K562 (cell line): ENCODE results near the gene DARS2. TPM values are rescaled to one million over a fixed set of nuclear protein-coding genes. Genes with fewer than 3 reads are reported as not detected.

Source experiments
- ATAC-seq: fragments of 200-7000 bp; cut with Tn5 transposase; 3 replicates; pipeline ENCODE4 v1.9.1; 2020; ENCODE audit warnings: moderate library complexity
- BruUV-seq: library from RNA; stranded (reverse); fragments of 400-500 nt; replicated peaks from 2 replicates; lab custom pipeline; 2021; lab: Mats Ljungman, UMichigan
- CTCF ChIA-PET: fragments of 300-600 bp; formaldehyde crosslinking; extraction: SDS; loops from one replicate; lab custom pipeline; 2021; ENCODE audit warnings: low intra/inter-chr PET ratio; lab: Yijun Ruan, JAX
- POLR2A ChIA-PET: fragments of 300-600, 350-650 bp; sonication (Branson Sonifier 250); formaldehyde crosslinking; extraction: SDS; loops from one replicate; lab custom pipeline; 2021; ENCODE audit warnings: antibody characterized with exemption, inconsistent platforms; lab: Yijun Ruan, JAX
- DNase-seq, 4 experiments: peaks; one replicate each; pipeline versions ENCODE4 v3.0.0 to v3.0.0-alpha.2; 2011 to 2018; ENCODE audit warnings: low spot score in 3 of 4, mixed read lengths in 3 of 4; ENCODE audit errors: extremely low read depth in 1 of 4
- FAIRE-seq: peaks from 2 replicates; lab custom pipeline; 2011; peaks lifted over from hg19 to GRCh38; lab: Jason Lieb, UNC
- H2AFZ ChIP-seq: 2 replicates; pipeline ENCODE4 v1.6.0; 2011; ENCODE audit warnings: low read depth, low read length, control low read depth, inconsistent platforms
- H3K27ac ChIP-seq: fragments of 200-600 bp; 3 replicates; pipeline ENCODE4 v1.8.0; 2011; ENCODE audit warnings: low read depth, mild to moderate bottlenecking, control low read depth, inconsistent platforms, low read length, moderate library complexity, mixed read lengths; ENCODE audit errors: extremely low read depth
- H3K27me3 ChIP-seq, 2 experiments: fragments of 300-600 bp in 1 of 2; 2 replicates in 1 of 2; 3 replicates in 1 of 2; pipeline versions ENCODE4 v1.6.0 to v1.8.0; 2011; ENCODE audit warnings: inconsistent platforms in 2 of 2, low read length in 2 of 2, mild to moderate bottlenecking in 1 of 2, mixed read lengths in 1 of 2, moderate library complexity in 1 of 2; ENCODE audit not compliant: control insufficient read depth in 2 of 2, insufficient read depth in 2 of 2
- H3K36me3 ChIP-seq: fragments of 300-600 bp; 3 replicates; pipeline ENCODE4 v1.8.0; 2011; ENCODE audit warnings: mild to moderate bottlenecking, low read length, inconsistent platforms; ENCODE audit not compliant: control insufficient read depth, insufficient read depth
- H3K4me1 ChIP-seq, 2 experiments: fragments of 200-600 bp in 1 of 2; replicated peaks in 1 of 2; 2 replicates in 1 of 2; 3 replicates in 1 of 2; pipeline versions ENCODE4 v1.5.1 to v1.8.0; 2011; ENCODE audit warnings: inconsistent platforms in 2 of 2, low read length in 2 of 2, mild to moderate bottlenecking in 1 of 2, mixed read lengths in 1 of 2, moderate library complexity in 1 of 2; ENCODE audit not compliant: control insufficient read depth in 2 of 2, insufficient read depth in 2 of 2
- H3K4me2 ChIP-seq: 2 replicates; pipeline ENCODE4 v1.6.1; 2011; ENCODE audit warnings: low read length, control low read depth, inconsistent platforms, mixed read lengths; ENCODE audit not compliant: insufficient read depth
- H3K4me3 ChIP-seq: fragments of 200-600 bp; sonication (generic), shearing (Covaris generic); 2 replicates; pipeline ENCODE4 v1.5.1; 2016; ENCODE audit warnings: control low read depth, inconsistent platforms
- H3K79me2 ChIP-seq: fragments of 200-600 bp; 3 replicates; pipeline ENCODE4 v1.8.0; 2011; ENCODE audit warnings: low read length, inconsistent platforms; ENCODE audit not compliant: control insufficient read depth, insufficient read depth
- H3K9ac ChIP-seq, 2 experiments: 2 replicates each; pipeline versions ENCODE4 v1.6.0 to v1.6.1; 2011; ENCODE audit warnings: low read depth in 2 of 2, low read length in 2 of 2, control low read depth in 1 of 2, inconsistent platforms in 1 of 2, mild to moderate bottlenecking in 1 of 2, mixed read lengths in 1 of 2; ENCODE audit not compliant: insufficient read depth in 1 of 2
- H3K9me1 ChIP-seq: one replicate; pipeline ENCODE4 v1.6.0; 2011; ENCODE audit warnings: inconsistent platforms, mild to moderate bottlenecking, low read length, moderate library complexity; ENCODE audit not compliant: control insufficient read depth, insufficient read depth
- H3K9me3 ChIP-seq: replicated peaks from 2 replicates; pipeline ENCODE4 v1.5.1; 2011; ENCODE audit warnings: low read depth, low read length, inconsistent platforms; ENCODE audit not compliant: control insufficient read depth, insufficient read depth
- H4K20me1 ChIP-seq: replicated peaks from 2 replicates; pipeline ENCODE4 v1.6.1; 2011; ENCODE audit warnings: low read length, inconsistent platforms, mixed read lengths; ENCODE audit not compliant: control insufficient read depth, insufficient read depth
- NCOA1 ChIP-seq: fragments of 450-650 bp; IDR thresholded peaks from 2 replicates; pipeline ENCODE4 v1.6.1; 2016; ENCODE audit warnings: low read depth
- NFIX ChIP-seq: fragments of 250-450 bp; sonication (Bioruptor Pico); IDR thresholded peaks from 2 replicates; pipeline ENCODE4 v1.4.0; 2020; ENCODE audit warnings: low read depth, mild to moderate bottlenecking, moderate library complexity
- NR2C1 ChIP-seq, 2 experiments: fragments of 450-650 bp; IDR thresholded peaks; 2 replicates each; pipeline ENCODE4 v1.6.1; 2017; ENCODE audit warnings: mild to moderate bottlenecking in 2 of 2, antibody characterized with exemption in 1 of 2, inconsistent platforms in 1 of 2, missing compliant biosample characterization in 1 of 2, missing genetic modification characterization in 1 of 2
- ZBTB8A ChIP-seq: fragments of 450-650 bp; IDR thresholded peaks from 2 replicates; pipeline ENCODE4 v1.6.1; 2018; ENCODE audit warnings: mild to moderate bottlenecking, moderate library complexity; ENCODE audit not compliant: partially characterized antibody
- ZNF431 ChIP-seq: sonication (generic); formaldehyde crosslinking; IDR thresholded peaks from 2 replicates; pipeline ENCODE4 v1.8.0; 2022; ENCODE audit warnings: mild to moderate bottlenecking, missing genetic modification reagents
- ZNF764 ChIP-seq: fragments of 250-450 bp; sonication (Bioruptor Pico); IDR thresholded peaks from 2 replicates; pipeline ENCODE4 v1.4.0; 2020; ENCODE audit warnings: low read depth, mild to moderate bottlenecking, moderate library complexity
- ZSCAN29 ChIP-seq: fragments of 450-650 bp; IDR thresholded peaks from 2 replicates; pipeline ENCODE4 v1.6.1; 2017
- whole genome bisulfite sequencing: fragments of 100-300 bp; shearing (Covaris generic); methylation state at CpG from one replicate; pipeline ENCODE4 v1.1.6; 2016; ENCODE audit warnings: low coverage, mixed read lengths; ENCODE audit not compliant: insufficient coverage; ENCODE audit errors: missing lambda C conversion rate; 5-methylcytosine and 5-hydroxymethylcytosine counted together
- in situ Hi-C: fragments of 300-500 bp; cut with MboI; formaldehyde crosslinking; loops from 4 replicates; pipeline ENCODE4 v1.15.0; 2018; ENCODE audit warnings: inconsistent platforms, mixed read lengths
- intact Hi-C: fragments of 100-400 bp; cut with micrococcal nuclease; formaldehyde crosslinking; loops from 2 replicates; pipeline ENCODE4 v1.14.2; 2022
- polyA plus RNA-seq, 8 experiments: library from polyadenylated mRNA; depleted of rRNA in 4 of 8; stranded (reverse) in 5 of 8; unstranded in 3 of 8; fragments of >200 nt; fragmentation: Nextera tagmentation in 2 of 8; fragmentation: Illumina TruSeq in 1 of 8; extraction: Ambion mirVana in 2 of 8; extraction: Trizol in 1 of 8; gene quantifications; 2 replicates each; pipeline versions ENCODE4 v1.2.1 to v1.2.3, GENCODE V29; 2011 to 2014; ENCODE audit warnings: inconsistent platforms in 1 of 8, missing spikeins in 1 of 8
- total RNA-seq, 7 experiments: library from RNA; depleted of rRNA in 6 of 7; stranded (reverse); fragments of >200 nt in 6 of 7; fragmentation: Illumina TruSeq in 2 of 7; extraction: Trizol in 2 of 7; gene quantifications; 2 replicates each; pipeline versions ENCODE4 v1.2.1 to v1.2.3, GENCODE V29; 2011 to 2021; ENCODE audit warnings: low replicate concordance in 1 of 7
- TF ChIP-seq, protein P1 (sequence below): fragments of 250-450 bp; sonication (Bioruptor Pico); IDR thresholded peaks from 2 replicates; pipeline ENCODE4 v1.8.0; 2022; ENCODE audit warnings: moderate library complexity, mild to moderate bottlenecking, inconsistent platforms
- TF ChIP-seq, protein P2 (sequence below), 2 experiments: fragments of 450-650 bp in 1 of 2; IDR thresholded peaks; 2 replicates each; pipeline ENCODE4 v1.6.1; 2011 to 2017; ENCODE audit warnings: low read depth in 2 of 2, antibody characterized with exemption in 1 of 2, borderline replicate concordance in 1 of 2, low read length in 1 of 2, mild to moderate bottlenecking in 1 of 2, mixed read lengths in 1 of 2; ENCODE audit not compliant: control insufficient read depth in 1 of 2
- TF ChIP-seq, protein P3 (sequence below): fragments of 450-650 bp; IDR thresholded peaks from 2 replicates; pipeline ENCODE4 v1.6.1; 2017; ENCODE audit warnings: antibody characterized with exemption, mild to moderate bottlenecking

Gene DARS2
- total and polyA plus RNA-seq, 9 of the 15 experiments (the other 6 are each of a cell fraction or from before 2014, with no cell fraction given): 36.4 to 96.7 (median 68.6) TPM

DNA sequence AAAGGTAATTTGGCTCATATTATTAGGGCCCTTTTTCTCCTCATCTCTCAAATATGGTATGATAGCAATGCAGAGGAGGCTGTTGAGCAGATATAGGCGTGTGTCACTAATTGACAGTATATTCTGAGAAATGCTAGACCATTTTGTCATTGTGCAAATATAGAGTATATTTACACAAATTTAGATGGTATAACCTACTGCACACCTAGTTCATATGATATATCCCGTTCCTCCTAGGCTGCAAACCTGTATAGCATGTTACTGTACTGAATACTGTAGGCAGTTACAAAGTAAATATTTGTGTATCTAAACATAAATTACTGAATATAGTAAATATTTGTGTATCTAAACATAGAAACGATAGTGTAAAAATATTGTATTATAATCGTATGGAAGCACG, 52.3 kb downstream of the DARS2 start:
- intact Hi-C loops: no loop called here
- Histone ChIP-seq H4K20me1 (no peaks in the 10 kb centered on the region), H3K4me3 (no peak overlapping the region), H3K27ac (no peak overlapping the region), H3K9me3 (no peaks in the 10 kb centered on the region), H3K9me1 (no peaks in the 10 kb centered on the region), H3K27me3 (no peaks in the 10 kb centered on the region), H3K79me2 (peaks cover 4% of the 10 kb centered on the region; the same call in 1 of the 3 replicates), H2AFZ (no peak overlapping the region), H3K36me3 (peaks cover 23% of the 10 kb centered on the region; the same call in 1 of the 3 replicates), H3K4me2 (no peak overlapping the region), H3K4me1 (no peaks in the 10 kb centered on the region), H3K9ac (no peak overlapping the region)
- 86% methylated on average over 5 of the region's 5 CpGs for WGBS
- DNase-seq (no peak), ATAC-seq (no peak), FAIRE-seq (no peak)
- ChIA-PET CTCF (no interaction called here), POLR2A (interaction anchor here (1.0 to 3.0 kb wide), 2 partner anchors 9 to 12 kb away, joined by 3 to 13 read pairs; partner anchors contain the start of genes GAS5 and ZBTB37)
- TF ChIP-seq ZBTB8A: no peak
- TF ChIP-seq, protein P1, sequence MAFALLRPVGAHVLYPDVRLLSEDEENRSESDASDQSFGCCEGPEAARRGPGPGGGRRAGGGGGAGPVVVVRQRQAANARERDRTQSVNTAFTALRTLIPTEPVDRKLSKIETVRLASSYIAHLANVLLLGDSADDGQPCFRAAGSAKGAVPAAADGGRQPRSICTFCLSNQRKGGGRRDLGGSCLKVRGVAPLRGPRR (CRISPR knock-in tag): no peak
- TF ChIP-seq ZSCAN29: no peak
- TF ChIP-seq NR2C1 (IDR thresholded peaks at IDR 0.05): no peak
- TF ChIP-seq NR2C1 (tag; IDR thresholded peaks at IDR 0.05): no peak
- TF ChIP-seq ZNF431 (CRISPR knock-in tag): no peak
- TF ChIP-seq, protein P2, sequence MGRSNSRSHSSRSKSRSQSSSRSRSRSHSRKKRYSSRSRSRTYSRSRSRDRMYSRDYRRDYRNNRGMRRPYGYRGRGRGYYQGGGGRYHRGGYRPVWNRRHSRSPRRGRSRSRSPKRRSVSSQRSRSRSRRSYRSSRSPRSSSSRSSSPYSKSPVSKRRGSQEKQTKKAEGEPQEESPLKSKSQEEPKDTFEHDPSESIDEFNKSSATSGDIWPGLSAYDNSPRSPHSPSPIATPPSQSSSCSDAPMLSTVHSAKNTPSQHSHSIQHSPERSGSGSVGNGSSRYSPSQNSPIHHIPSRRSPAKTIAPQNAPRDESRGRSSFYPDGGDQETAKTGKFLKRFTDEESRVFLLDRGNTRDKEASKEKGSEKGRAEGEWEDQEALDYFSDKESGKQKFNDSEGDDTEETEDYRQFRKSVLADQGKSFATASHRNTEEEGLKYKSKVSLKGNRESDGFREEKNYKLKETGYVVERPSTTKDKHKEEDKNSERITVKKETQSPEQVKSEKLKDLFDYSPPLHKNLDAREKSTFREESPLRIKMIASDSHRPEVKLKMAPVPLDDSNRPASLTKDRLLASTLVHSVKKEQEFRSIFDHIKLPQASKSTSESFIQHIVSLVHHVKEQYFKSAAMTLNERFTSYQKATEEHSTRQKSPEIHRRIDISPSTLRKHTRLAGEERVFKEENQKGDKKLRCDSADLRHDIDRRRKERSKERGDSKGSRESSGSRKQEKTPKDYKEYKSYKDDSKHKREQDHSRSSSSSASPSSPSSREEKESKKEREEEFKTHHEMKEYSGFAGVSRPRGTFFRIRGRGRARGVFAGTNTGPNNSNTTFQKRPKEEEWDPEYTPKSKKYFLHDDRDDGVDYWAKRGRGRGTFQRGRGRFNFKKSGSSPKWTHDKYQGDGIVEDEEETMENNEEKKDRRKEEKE (IDR thresholded peaks at IDR 0.05; ENCODE audit: borderline replicate concordance in 1 of 2, control insufficient read depth in 1 of 2, low read depth in 2 of 2, low read length in 1 of 2): no peak
- TF ChIP-seq, protein P3, sequence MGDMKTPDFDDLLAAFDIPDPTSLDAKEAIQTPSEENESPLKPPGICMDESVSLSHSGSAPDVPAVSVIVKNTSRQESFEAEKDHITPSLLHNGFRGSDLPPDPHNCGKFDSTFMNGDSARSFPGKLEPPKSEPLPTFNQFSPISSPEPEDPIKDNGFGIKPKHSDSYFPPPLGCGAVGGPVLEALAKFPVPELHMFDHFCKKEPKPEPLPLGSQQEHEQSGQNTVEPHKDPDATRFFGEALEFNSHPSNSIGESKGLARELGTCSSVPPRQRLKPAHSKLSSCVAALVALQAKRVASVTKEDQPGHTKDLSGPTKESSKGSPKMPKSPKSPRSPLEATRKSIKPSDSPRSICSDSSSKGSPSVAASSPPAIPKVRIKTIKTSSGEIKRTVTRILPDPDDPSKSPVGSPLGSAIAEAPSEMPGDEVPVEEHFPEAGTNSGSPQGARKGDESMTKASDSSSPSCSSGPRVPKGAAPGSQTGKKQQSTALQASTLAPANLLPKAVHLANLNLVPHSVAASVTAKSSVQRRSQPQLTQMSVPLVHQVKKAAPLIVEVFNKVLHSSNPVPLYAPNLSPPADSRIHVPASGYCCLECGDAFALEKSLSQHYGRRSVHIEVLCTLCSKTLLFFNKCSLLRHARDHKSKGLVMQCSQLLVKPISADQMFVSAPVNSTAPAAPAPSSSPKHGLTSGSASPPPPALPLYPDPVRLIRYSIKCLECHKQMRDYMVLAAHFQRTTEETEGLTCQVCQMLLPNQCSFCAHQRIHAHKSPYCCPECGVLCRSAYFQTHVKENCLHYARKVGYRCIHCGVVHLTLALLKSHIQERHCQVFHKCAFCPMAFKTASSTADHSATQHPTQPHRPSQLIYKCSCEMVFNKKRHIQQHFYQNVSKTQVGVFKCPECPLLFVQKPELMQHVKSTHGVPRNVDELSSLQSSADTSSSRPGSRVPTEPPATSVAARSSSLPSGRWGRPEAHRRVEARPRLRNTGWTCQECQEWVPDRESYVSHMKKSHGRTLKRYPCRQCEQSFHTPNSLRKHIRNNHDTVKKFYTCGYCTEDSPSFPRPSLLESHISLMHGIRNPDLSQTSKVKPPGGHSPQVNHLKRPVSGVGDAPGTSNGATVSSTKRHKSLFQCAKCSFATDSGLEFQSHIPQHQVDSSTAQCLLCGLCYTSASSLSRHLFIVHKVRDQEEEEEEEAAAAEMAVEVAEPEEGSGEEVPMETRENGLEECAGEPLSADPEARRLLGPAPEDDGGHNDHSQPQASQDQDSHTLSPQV: no peak
- TF ChIP-seq ZNF764 (CRISPR knock-in tag): no peak
- TF ChIP-seq NFIX (CRISPR knock-in tag): no peak
- no peak for TF ChIP-seq NCOA1
- in situ Hi-C loops: no loop called here
- no TSS peak for BruUV-seq
